H1 (cell line): ENCODE measurements around the gene EFNA3. TPM values are rescaled to one million over a fixed set of nuclear protein-coding genes. Genes with fewer than 3 reads are reported as not detected.

ENCODE experiments used
- ATF3 ChIP-seq: IDR thresholded peaks from 2 replicates; pipeline ENCODE4 v1.6.1; 2011; ENCODE audit warnings: low read depth, mild to moderate bottlenecking, low read length; ENCODE audit not compliant: insufficient read depth
- CEBPB ChIP-seq: IDR thresholded peaks from 2 replicates; pipeline ENCODE4 v1.6.1; 2012; ENCODE audit warnings: low read depth, low read length
- NANOG ChIP-seq: IDR thresholded peaks from 2 replicates; pipeline ENCODE4 v1.6.1; 2011; ENCODE audit warnings: low read length, low read depth, mild to moderate bottlenecking, inconsistent platforms; ENCODE audit not compliant: insufficient read depth, poor library complexity, severe bottlenecking
- RFX5 ChIP-seq: IDR thresholded peaks from 2 replicates; pipeline ENCODE4 v1.6.1; 2011; ENCODE audit warnings: low read depth, low read length, improper control_type of control experiment, borderline replicate concordance
- SAP30 ChIP-seq: fragments of 300-600 bp; sonication (generic); IDR thresholded peaks from 2 replicates; pipeline ENCODE4 v1.7.1; 2012; ENCODE audit warnings: low read length, moderate library complexity, mild to moderate bottlenecking, inconsistent platforms; ENCODE audit not compliant: insufficient read depth, insufficient replicate concordance
- SIX5 ChIP-seq: IDR thresholded peaks from 2 replicates; pipeline ENCODE4 v1.6.1; 2011; ENCODE audit warnings: mild to moderate bottlenecking, low read depth, low read length
- SRF ChIP-seq: IDR thresholded peaks from 2 replicates; pipeline ENCODE4 v1.6.1; 2011; ENCODE audit warnings: mild to moderate bottlenecking, low read depth, low read length, moderate library complexity
- polyA plus RNA-seq, 7 experiments: library from polyadenylated mRNA; depleted of rRNA in 3 of 7; stranded (reverse) in 5 of 7; unstranded in 2 of 7; fragments of >200 nt in 5 of 7; fragments of 200-250 nt in 2 of 7; gene quantifications; 1 replicate in 5 of 7; 2 replicates in 1 of 7; 4 replicates in 1 of 7; pipeline versions ENCODE4 v1.2.1 to v1.2.3, GENCODE V29; 2011 to 2013; ENCODE audit warnings: missing spikeins in 2 of 7, mixed read lengths in 2 of 7
- total RNA-seq: library from RNA; stranded (reverse); fragmentation: NEBNext Ultra II Directional; extraction: Animal tissue kit (Norgen Biotek cat#: 25700); gene quantifications from 2 replicates; pipeline ENCODE4 v1.2.1, GENCODE V29; 2021

Gene EFNA3
- total and polyA plus RNA-seq, 2 of the 8 experiments (the other 6 are each of a cell fraction or from before 2014, with no cell fraction given), result 10.8 to 13.8 TPM

GRCh38 chr1:155044365-155044764, 34.3 kb upstream of the EFNA3 start (continued):
- TF ChIP-seq NANOG, result no peak
- no peak for TF ChIP-seq ATF3
- no peak for TF ChIP-seq SRF
- TF ChIP-seq SAP30, result no peak
- TF ChIP-seq RFX5, result no peak
- no peak for TF ChIP-seq SIX5
- TF ChIP-seq CEBPB, result no peak
